ENCODE measurements around the gene ATP8A2.

DNA sequence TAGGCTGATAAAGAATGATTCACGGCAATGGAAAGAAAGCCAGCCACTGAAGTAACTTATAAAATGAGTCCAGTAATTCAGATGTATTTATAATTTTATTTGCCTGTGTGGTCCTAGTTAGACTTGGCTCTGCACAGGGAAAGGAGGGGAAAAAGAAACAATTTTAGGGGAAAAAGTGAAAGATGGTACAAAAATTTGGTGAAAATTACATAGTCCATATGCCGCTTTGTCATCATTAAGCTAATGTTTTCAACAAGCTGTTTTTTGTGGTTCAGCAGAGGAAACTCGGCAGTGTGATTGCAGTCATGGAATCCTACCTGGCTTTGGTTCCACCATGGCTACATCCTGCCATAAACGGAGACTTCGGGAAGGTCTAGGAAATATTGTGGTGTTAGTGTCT is 301.9 kb downstream of the ATP8A2 start:
- TF ChIP-seq, protein P1, sequence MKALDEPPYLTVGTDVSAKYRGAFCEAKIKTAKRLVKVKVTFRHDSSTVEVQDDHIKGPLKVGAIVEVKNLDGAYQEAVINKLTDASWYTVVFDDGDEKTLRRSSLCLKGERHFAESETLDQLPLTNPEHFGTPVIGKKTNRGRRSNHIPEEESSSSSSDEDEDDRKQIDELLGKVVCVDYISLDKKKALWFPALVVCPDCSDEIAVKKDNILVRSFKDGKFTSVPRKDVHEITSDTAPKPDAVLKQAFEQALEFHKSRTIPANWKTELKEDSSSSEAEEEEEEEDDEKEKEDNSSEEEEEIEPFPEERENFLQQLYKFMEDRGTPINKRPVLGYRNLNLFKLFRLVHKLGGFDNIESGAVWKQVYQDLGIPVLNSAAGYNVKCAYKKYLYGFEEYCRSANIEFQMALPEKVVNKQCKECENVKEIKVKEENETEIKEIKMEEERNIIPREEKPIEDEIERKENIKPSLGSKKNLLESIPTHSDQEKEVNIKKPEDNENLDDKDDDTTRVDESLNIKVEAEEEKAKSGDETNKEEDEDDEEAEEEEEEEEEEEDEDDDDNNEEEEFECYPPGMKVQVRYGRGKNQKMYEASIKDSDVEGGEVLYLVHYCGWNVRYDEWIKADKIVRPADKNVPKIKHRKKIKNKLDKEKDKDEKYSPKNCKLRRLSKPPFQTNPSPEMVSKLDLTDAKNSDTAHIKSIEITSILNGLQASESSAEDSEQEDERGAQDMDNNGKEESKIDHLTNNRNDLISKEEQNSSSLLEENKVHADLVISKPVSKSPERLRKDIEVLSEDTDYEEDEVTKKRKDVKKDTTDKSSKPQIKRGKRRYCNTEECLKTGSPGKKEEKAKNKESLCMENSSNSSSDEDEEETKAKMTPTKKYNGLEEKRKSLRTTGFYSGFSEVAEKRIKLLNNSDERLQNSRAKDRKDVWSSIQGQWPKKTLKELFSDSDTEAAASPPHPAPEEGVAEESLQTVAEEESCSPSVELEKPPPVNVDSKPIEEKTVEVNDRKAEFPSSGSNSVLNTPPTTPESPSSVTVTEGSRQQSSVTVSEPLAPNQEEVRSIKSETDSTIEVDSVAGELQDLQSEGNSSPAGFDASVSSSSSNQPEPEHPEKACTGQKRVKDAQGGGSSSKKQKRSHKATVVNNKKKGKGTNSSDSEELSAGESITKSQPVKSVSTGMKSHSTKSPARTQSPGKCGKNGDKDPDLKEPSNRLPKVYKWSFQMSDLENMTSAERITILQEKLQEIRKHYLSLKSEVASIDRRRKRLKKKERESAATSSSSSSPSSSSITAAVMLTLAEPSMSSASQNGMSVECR (CRISPR knock-in tag; IDR thresholded peaks at IDR 0.05) = no peak
- TF ChIP-seq, protein P2, sequence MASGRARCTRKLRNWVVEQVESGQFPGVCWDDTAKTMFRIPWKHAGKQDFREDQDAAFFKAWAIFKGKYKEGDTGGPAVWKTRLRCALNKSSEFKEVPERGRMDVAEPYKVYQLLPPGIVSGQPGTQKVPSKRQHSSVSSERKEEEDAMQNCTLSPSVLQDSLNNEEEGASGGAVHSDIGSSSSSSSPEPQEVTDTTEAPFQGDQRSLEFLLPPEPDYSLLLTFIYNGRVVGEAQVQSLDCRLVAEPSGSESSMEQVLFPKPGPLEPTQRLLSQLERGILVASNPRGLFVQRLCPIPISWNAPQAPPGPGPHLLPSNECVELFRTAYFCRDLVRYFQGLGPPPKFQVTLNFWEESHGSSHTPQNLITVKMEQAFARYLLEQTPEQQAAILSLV (tag; IDR thresholded peaks at IDR 0.05) = no peak
- TF ChIP-seq EZH2 (IDR thresholded peaks at IDR 0.05; ENCODE audit: borderline replicate concordance, low read depth, low read length) (no peak), POLR2AphosphoS5 (IDR thresholded peaks at IDR 0.05; ENCODE audit: control insufficient read depth, insufficient read depth, low read depth, low read length) (no peak), LARP7 (IDR thresholded peaks at IDR 0.05) (no peak), SMAD3 (CRISPR knock-in tag; conservative IDR thresholded peaks at IDR 0.05) (no peak), KDM5B (IDR thresholded peaks at IDR 0.05; ENCODE audit: insufficient replicate concordance, low read depth, low read length) (no peak), NONO (IDR thresholded peaks at IDR 0.05; ENCODE audit: low read depth in 2 of 2, low read length in 1 of 2) (no peak), SIN3B (IDR thresholded peaks at IDR 0.05; ENCODE audit: low read depth) (no peak), ZNF785 (CRISPR knock-in tag; IDR thresholded peaks at IDR 0.05) (no peak), ATF4 (CRISPR knock-in tag; IDR thresholded peaks at IDR 0.05) (no peak), HIVEP1 (CRISPR knock-in tag; IDR thresholded peaks at IDR 0.05) (no peak)
- TF ChIP-seq, protein P3, sequence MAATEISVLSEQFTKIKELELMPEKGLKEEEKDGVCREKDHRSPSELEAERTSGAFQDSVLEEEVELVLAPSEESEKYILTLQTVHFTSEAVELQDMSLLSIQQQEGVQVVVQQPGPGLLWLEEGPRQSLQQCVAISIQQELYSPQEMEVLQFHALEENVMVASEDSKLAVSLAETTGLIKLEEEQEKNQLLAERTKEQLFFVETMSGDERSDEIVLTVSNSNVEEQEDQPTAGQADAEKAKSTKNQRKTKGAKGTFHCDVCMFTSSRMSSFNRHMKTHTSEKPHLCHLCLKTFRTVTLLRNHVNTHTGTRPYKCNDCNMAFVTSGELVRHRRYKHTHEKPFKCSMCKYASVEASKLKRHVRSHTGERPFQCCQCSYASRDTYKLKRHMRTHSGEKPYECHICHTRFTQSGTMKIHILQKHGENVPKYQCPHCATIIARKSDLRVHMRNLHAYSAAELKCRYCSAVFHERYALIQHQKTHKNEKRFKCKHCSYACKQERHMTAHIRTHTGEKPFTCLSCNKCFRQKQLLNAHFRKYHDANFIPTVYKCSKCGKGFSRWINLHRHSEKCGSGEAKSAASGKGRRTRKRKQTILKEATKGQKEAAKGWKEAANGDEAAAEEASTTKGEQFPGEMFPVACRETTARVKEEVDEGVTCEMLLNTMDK (IDR thresholded peaks at IDR 0.05; ENCODE audit: borderline replicate concordance, insufficient read depth, low read depth, low read length, poor library complexity, severe bottlenecking) = no peak
- TF ChIP-seq, protein P4, sequence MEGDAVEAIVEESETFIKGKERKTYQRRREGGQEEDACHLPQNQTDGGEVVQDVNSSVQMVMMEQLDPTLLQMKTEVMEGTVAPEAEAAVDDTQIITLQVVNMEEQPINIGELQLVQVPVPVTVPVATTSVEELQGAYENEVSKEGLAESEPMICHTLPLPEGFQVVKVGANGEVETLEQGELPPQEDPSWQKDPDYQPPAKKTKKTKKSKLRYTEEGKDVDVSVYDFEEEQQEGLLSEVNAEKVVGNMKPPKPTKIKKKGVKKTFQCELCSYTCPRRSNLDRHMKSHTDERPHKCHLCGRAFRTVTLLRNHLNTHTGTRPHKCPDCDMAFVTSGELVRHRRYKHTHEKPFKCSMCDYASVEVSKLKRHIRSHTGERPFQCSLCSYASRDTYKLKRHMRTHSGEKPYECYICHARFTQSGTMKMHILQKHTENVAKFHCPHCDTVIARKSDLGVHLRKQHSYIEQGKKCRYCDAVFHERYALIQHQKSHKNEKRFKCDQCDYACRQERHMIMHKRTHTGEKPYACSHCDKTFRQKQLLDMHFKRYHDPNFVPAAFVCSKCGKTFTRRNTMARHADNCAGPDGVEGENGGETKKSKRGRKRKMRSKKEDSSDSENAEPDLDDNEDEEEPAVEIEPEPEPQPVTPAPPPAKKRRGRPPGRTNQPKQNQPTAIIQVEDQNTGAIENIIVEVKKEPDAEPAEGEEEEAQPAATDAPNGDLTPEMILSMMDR (IDR thresholded peaks at IDR 0.05 in 2 of 3, conservative IDR thresholded peaks at IDR 0.05 in 1 of 3; ENCODE audit: insufficient read depth in 2 of 3, low read depth in 1 of 3, low read length in 3 of 3) = no peak

Measured in K562 (cell line).